GM18511 (cell line): Measurements from ENCODE around the gene BAIAP2L1.
"Not testable (repeated sequence)": the region's sequence is repeated elsewhere in the genome, so short reads cannot be mapped to it uniquely, and the experiment has no call there.

Experiments used
- ATAC-seq: cut with Tn5 transposase; IDR thresholded peaks from one replicate; pipeline ENCODE4 v1.9.1; 2021; ENCODE audit warnings: mild to moderate bottlenecking, moderate library complexity; ENCODE audit not compliant: unreplicated experiment

Gene BAIAP2L1

GRCh38 chr7:98400542-98401340 is at the start of gene BAIAP2L1:
BAIAP2L1 (minus strand) TSS chr7:98401090; CDS start chr7:98400852, 238 bp downstream.
- peak; percentile 79 for ATAC-seq

GRCh38 chr7:98448766-98449165 is 47.9 kb upstream of the BAIAP2L1 start:
- ATAC-seq: no peak

GRCh38 chr7:98440992-98441391 is 40.1 kb upstream of the BAIAP2L1 start:
- ATAC-seq: not testable (repeated sequence)

- no peak for ATAC-seq
Measured at GRCh38 chr7:98439484-98439883, 38.6 kb upstream of the BAIAP2L1 start.

GRCh38 chr7:98434087-98434486 is 33.2 kb upstream of the BAIAP2L1 start:
- ATAC-seq: no peak

GRCh38 chr7:98429799-98430198 is 28.9 kb upstream of the BAIAP2L1 start:
- ATAC-seq: no peak

- ATAC-seq: no peak
Measured at GRCh38 chr7:98423043-98423442, 22.2 kb upstream of the BAIAP2L1 start.

GRCh38 chr7:98420966-98421612 is 20.2 kb upstream of the BAIAP2L1 start:
- no peak for ATAC-seq

- ATAC-seq: not testable (repeated sequence)
Measured at GRCh38 chr7:98419988-98420387, 19.1 kb upstream of the BAIAP2L1 start.

GRCh38 chr7:98419316-98419691 is 18.4 kb upstream of the BAIAP2L1 start:
- not testable (repeated sequence) for ATAC-seq

GRCh38 chr7:98418636-98419315 is 17.9 kb upstream of the BAIAP2L1 start:
- no peak for ATAC-seq

- ATAC-seq: no peak
Measured at GRCh38 chr7:98418271-98418635, 17.4 kb upstream of the BAIAP2L1 start.

GRCh38 chr7:98417604-98418270 is 16.8 kb upstream of the BAIAP2L1 start:
- not testable (repeated sequence) for ATAC-seq

GRCh38 chr7:98414205-98414900 is 13.5 kb upstream of the BAIAP2L1 start:
- no peak for ATAC-seq

- not testable (repeated sequence) for ATAC-seq
Measured at GRCh38 chr7:98413655-98414054, 12.8 kb upstream of the BAIAP2L1 start.

GRCh38 chr7:98409843-98410242 is 9.0 kb upstream of the BAIAP2L1 start:
- ATAC-seq: no peak

GRCh38 chr7:98408146-98408545 is 7.3 kb upstream of the BAIAP2L1 start:
- ATAC-seq: not testable (repeated sequence)

- ATAC-seq: no peak
Measured at GRCh38 chr7:98406827-98407226, 5.9 kb upstream of the BAIAP2L1 start.

GRCh38 chr7:98404840-98405239 is 4.0 kb upstream of the BAIAP2L1 start:
- no peak for ATAC-seq

GRCh38 chr7:98399890-98400541 is 874 bp downstream of the BAIAP2L1 start:
- no peak for ATAC-seq
